Measurements from ENCODE around the gene KRT14. TPM values are rescaled to one million over a fixed set of nuclear protein-coding genes. Genes with fewer than 3 reads are reported as not detected.
A peak's percentile ranks its signal among the peaks of the same experiment; 100 is the strongest.

The KRT14 gene
- total RNA-seq, 1 experiment from 2014 or later, result not detected

- Mint-ChIP-seq H3K4me1 (peaks cover 55 to 71% of the 10 kb centered on the region in 2 experiments), H3K27ac (peak overlapping the region in 2 of 3 experiments; percentile 3 to 90; a peak in 1 of 7 replicates), H3K27me3 (ENCODE audit: low read depth) (peaks cover 6% of the 10 kb centered on the region), H3K4me3 (no peak overlapping the region), H3K36me3 (ENCODE audit: insufficient read depth in 1 of 3, low read depth in 3 of 3) (no peaks in the 10 kb centered on the region), H3K9me3 (peaks cover 0 to 3% of the 10 kb centered on the region in 2 experiments; a peak in 2 of 5 replicates)
- Histone ChIP-seq H3T11ph (ENCODE audit: low read length) (no peak overlapping the region), H3K4me1 (ENCODE audit: insufficient read depth, low read length) (peaks cover 2% of the 10 kb centered on the region; the same call in 1 of the 2 replicates), H2BK120ac (ENCODE audit: low read depth, low read length, poor library complexity, severe bottlenecking) (no peak overlapping the region), H2BK5ac (ENCODE audit: insufficient read length, low read length) (no peak overlapping the region), H3K4ac (ENCODE audit: low read depth, low read length) (no peak overlapping the region), H3K23me2 (ENCODE audit: insufficient read length, low read depth, low read length, poor library complexity, severe bottlenecking) (no peaks in the 10 kb centered on the region), H2AFZ (ENCODE audit: low read length) (no peak overlapping the region), H3K9me3 (ENCODE audit: control insufficient read depth, low read depth, low read length) (no peaks in the 10 kb centered on the region), H3K27ac (ENCODE audit: insufficient read length, low read depth, low read length) (no peak overlapping the region), H3K9ac (ENCODE audit: extremely low read depth, insufficient read length, low read length) (no peak overlapping the region), H3K56ac (ENCODE audit: insufficient read length, low read depth, low read length) (no peak overlapping the region), H2BK12ac (ENCODE audit: insufficient read length, low read depth, low read length) (no peak overlapping the region), H3K23ac (ENCODE audit: insufficient read length, low read depth, low read length) (no peak overlapping the region), H2BK15ac (ENCODE audit: low read depth, low read length) (no peak overlapping the region), H3K79me2 (ENCODE audit: insufficient read depth, low read length) (no peaks in the 10 kb centered on the region), H3K4me2 (ENCODE audit: insufficient read depth, insufficient read length, low read length) (no peak overlapping the region), H3K14ac (ENCODE audit: insufficient read depth, low read length) (no peak overlapping the region), H4K91ac (ENCODE audit: insufficient read length, low read depth, low read length) (no peak overlapping the region), H3K27me3 (ENCODE audit: insufficient read depth, low read length) (no peaks in the 10 kb centered on the region), H4K8ac (replicated peaks; ENCODE audit: insufficient read length, low read depth, low read length) (no peak overlapping the region), H4K20me1 (ENCODE audit: control insufficient read depth, insufficient read depth, insufficient read length) (no peaks in the 10 kb centered on the region), H2AK5ac (ENCODE audit: insufficient read length, low read length) (no peak overlapping the region), H2BK20ac (ENCODE audit: low read depth, low read length, poor library complexity, severe bottlenecking) (no peak overlapping the region), H4K5ac (ENCODE audit: insufficient read length, low read depth, low read length) (no peak overlapping the region), H3K79me1 (ENCODE audit: insufficient read depth, low read depth, low read length, poor library complexity, severe bottlenecking) (no peaks in the 10 kb centered on the region), H3K18ac (ENCODE audit: insufficient read length, low read depth, low read length) (no peak overlapping the region)
- no peak for DNase-seq
- no CpG with 5 or more reads among the region's 7 CpGs for WGBS (ENCODE audit: extremely low coverage, insufficient read length, low lambda C conversion rate)
- TF ChIP-seq CTCF (conservative IDR thresholded peaks at IDR 0.05), result no peak
Observed at GRCh38 chr17:41539979-41540701, 46.6 kb downstream of the KRT14 start.

Data from H9 (cell line).